Body of pancreas (tissue), 4 donors: ENCODE data around the gene S100A13. TPM values are rescaled to one million over a fixed set of nuclear protein-coding genes. Genes with fewer than 3 reads are reported as not detected.

Experiments
- ATAC-seq: fragments of 150-250 bp; one replicate; pipeline ENCODE4 v1.9.1; 2016
- DNase-seq, 4 donors: peaks; one replicate each; pipeline ENCODE4 v3.0.0-alpha.2; 2019
- H3K27ac ChIP-seq, 4 donors: fragments of 200-600 bp; sonication (generic); 1 replicate in 3 of 4; 2 replicates in 1 of 4; pipeline versions ENCODE4 v1.5.1 to v1.6.1; 2016 to 2019; ENCODE audit warnings: mild to moderate bottlenecking in 1 of 4, mixed read lengths in 1 of 4, moderate library complexity in 1 of 4
- H3K27me3 ChIP-seq, 2 donors: fragments of 200-600 bp; sonication (generic); one replicate each; pipeline ENCODE4 v1.6.0; 2016; ENCODE audit warnings: mild to moderate bottlenecking in 1 of 2
- H3K36me3 ChIP-seq, 2 donors: fragments of 200-600 bp; sonication (generic); replicated peaks in 1 of 2; 2 replicates each; pipeline ENCODE4 v1.5.1; 2016; ENCODE audit warnings: low read depth in 2 of 2; ENCODE audit not compliant: insufficient read depth in 1 of 2
- H3K4me1 ChIP-seq: fragments of 200-600 bp; sonication (generic); one replicate; pipeline ENCODE4 v1.6.0; 2016
- H3K4me3 ChIP-seq, 2 donors: fragments of 200-600 bp; sonication (generic); 1 replicate in 1 of 2; 2 replicates in 1 of 2; pipeline ENCODE4 v1.5.1; 2016 to 2019
- H3K9me3 ChIP-seq, 3 donors: fragments of 200-600 bp; sonication (generic); 1 replicate in 2 of 3; 2 replicates in 1 of 3; pipeline ENCODE4 v1.5.1; 2016
- POLR2A ChIP-seq, 3 donors: fragments of 450-650 bp; IDR thresholded peaks; one replicate each; pipeline ENCODE4 v1.6.1; 2016; ENCODE audit warnings: antibody characterized with exemption in 3 of 3, mild to moderate bottlenecking in 2 of 3
- WGBS, 2 donors: methylation state at CpG; one replicate each; pipeline ENCODE4 v1.1.5; 2017; 5-methylcytosine and 5-hydroxymethylcytosine counted together
- intact Hi-C: fragments of 100-400 bp; cut with DNase I; formaldehyde crosslinking; loops from one replicate; pipeline ENCODE4 v1.15.1; 2023
- total RNA-seq, 2 donors: library from RNA; depleted of rRNA; stranded (reverse); fragments of >200 nt; gene quantifications; one replicate each; pipeline ENCODE4 v1.1.0, GENCODE V29; 2016
- TF ChIP-seq, protein P1 (sequence below), 7 experiments: fragments of 450-650 bp in 4 of 7; fragments of 200-600 bp in 3 of 7; sonication (generic) in 3 of 7; IDR thresholded peaks; one replicate each; pipeline ENCODE4 v1.5.1; 2016 to 2019; ENCODE audit warnings: antibody characterized with exemption in 7 of 7

S100A13 gene
- total RNA-seq, 2 donors from 2014 or later, result 65.3 to 88.7 TPM

DNA sequence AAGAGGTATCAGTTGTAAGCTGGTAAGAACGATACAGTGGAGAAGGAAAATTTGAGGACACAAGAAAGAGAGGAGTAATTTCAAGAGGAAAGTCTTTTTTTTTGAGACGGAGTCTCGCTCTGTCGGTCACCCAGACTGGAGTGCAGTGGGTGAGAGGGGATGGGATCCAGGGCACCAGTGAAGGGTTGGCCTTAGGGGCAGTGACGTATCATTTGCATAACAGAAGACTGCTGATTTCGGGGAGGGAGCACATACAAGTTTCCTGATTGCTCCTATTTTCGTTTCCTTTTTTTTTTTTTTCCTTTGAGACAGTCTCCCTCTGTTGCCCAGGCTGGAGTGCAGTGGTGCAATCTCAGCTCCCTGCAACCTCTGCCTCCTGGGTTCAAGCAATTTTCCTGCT, 4.2 kb downstream of the S100A13 start:
- DNase-seq (no peak), ATAC-seq (no peak)
- WGBS, 2 donors, result 86 to 91% methylated on average over 7 of the region's 7 CpGs
- Histone ChIP-seq H3K4me1 (peaks cover 24% of the 10 kb centered on the region), H3K9me3 (no peaks in the 10 kb centered on the region), H3K27ac (no peak overlapping the region), H3K27me3 (no peaks in the 10 kb centered on the region), H3K36me3 (no peaks in the 10 kb centered on the region), H3K4me3 (no peak overlapping the region)
- intact Hi-C loops, result no loop called here
- TF ChIP-seq POLR2A (IDR thresholded peaks at IDR 0.05), result no peak
- TF ChIP-seq, protein P1, sequence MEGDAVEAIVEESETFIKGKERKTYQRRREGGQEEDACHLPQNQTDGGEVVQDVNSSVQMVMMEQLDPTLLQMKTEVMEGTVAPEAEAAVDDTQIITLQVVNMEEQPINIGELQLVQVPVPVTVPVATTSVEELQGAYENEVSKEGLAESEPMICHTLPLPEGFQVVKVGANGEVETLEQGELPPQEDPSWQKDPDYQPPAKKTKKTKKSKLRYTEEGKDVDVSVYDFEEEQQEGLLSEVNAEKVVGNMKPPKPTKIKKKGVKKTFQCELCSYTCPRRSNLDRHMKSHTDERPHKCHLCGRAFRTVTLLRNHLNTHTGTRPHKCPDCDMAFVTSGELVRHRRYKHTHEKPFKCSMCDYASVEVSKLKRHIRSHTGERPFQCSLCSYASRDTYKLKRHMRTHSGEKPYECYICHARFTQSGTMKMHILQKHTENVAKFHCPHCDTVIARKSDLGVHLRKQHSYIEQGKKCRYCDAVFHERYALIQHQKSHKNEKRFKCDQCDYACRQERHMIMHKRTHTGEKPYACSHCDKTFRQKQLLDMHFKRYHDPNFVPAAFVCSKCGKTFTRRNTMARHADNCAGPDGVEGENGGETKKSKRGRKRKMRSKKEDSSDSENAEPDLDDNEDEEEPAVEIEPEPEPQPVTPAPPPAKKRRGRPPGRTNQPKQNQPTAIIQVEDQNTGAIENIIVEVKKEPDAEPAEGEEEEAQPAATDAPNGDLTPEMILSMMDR (IDR thresholded peaks at IDR 0.05), result no peak

DNA sequence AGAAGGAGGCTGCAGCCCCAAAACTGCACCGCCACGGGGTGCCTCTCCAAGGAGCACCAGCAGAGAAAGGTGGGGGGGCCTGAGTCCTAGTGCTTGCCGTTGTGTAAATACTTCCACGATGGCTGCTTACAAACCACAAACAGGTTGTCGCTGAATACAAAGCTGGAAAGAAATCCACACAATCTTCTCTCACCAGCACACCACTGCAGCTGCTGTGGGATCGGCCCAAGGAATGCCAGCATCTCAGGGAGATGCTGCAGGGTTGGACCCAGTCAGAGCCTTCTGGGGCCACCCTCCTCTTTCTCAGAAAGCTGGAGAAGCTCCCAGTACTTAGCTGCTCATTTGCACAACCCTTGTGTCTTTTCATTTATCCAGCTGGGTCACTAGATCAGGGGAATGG, 8.1 kb downstream of the S100A13 start:
- intact Hi-C loops, result no loop called here
- TF ChIP-seq POLR2A (IDR thresholded peaks at IDR 0.05), result no peak
- TF ChIP-seq, protein P1 (IDR thresholded peaks at IDR 0.05), result no peak
- H3K27ac ChIP-seq, result no peak overlapping the region

DNA sequence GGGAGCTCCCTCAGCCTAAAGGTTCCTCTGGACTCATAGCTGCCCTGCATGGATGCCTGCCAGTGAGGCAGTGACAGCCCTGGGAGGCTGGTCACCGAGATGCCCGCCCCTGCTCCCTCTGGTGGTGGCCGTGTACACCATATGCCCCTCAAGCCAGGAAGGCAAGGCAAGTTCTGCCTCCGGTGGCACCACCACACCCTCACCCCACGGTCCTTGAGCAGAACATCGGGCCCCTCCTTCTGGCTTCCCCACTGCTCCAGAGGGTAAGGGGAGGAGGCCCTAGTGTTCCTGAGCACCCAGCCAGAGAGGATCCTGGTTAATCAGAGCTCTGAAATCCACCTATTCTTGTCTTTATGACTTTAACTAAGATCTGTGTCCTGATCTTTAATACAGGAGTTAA, 9.6 kb downstream of the S100A13 start:
- Histone ChIP-seq H3K27me3 (no peaks in the 10 kb centered on the region), H3K4me1 (peaks cover 25% of the 10 kb centered on the region), H3K27ac (peak overlapping the region in 2 of 4 donors; percentile 64 to 70), H3K9me3 (no peaks in the 10 kb centered on the region), H3K4me3 (no peak overlapping the region), H3K36me3 (no peaks in the 10 kb centered on the region)
- TF ChIP-seq, protein P1 (IDR thresholded peaks at IDR 0.05), result peak in 4 of 7 experiments; percentile 31 to 77 (median 52)
- TF ChIP-seq POLR2A (IDR thresholded peaks at IDR 0.05), result no peak
- 63 to 93% methylated on average over 3 to 6 of the region's 6 CpGs for WGBS, 2 donors
- intact Hi-C loops, result no loop called here
- peak; percentile 47 for ATAC-seq
- DNase-seq, result peak in 3 of 4 donors; percentile 62 to 87 (median 79)

More for the DNA sequence above, 8.1 kb downstream of the S100A13 start:
- Histone ChIP-seq H3K9me3 (no peaks in the 10 kb centered on the region), H3K4me3 (no peak overlapping the region), H3K4me1 (peaks cover 19% of the 10 kb centered on the region), H3K27me3 (no peaks in the 10 kb centered on the region), H3K36me3 (no peaks in the 10 kb centered on the region)
- WGBS, 2 donors, result 87 to 100% methylated on average over 2 to 6 of the region's 6 CpGs
- DNase-seq (no peak), ATAC-seq (no peak)

DNA sequence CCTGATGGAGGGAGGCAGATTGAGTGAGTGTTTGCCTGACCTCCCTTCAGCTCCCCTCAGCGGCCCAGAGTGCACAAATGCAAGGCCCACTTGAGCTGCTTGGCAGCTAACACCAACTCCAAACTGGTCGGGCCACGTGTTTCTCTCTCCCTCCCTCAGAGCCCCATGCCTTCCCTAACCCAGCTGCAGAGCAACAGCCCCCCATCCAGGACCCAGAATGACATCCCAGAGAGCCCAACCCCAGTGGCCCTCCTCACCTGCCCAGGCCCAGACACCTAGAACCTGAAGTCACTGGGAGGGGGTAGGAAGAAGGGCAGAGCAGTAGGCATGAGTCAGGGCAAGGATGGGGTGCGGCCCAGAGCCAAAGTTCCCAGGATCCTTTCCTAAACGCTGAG, 10.4 kb downstream of the S100A13 start:
- Histone ChIP-seq H3K27ac (peak overlapping the region in 3 of 4 donors; percentile 64 to 70 (median 70)), H3K27me3 (no peaks in the 10 kb centered on the region), H3K4me3 (no peak overlapping the region), H3K36me3 (no peaks in the 10 kb centered on the region), H3K4me1 (peaks cover 30% of the 10 kb centered on the region), H3K9me3 (no peaks in the 10 kb centered on the region)
- WGBS, 2 donors, result 61 to 69% methylated on average over 5 of the region's 5 CpGs
- intact Hi-C loops, result no loop called here
- DNase-seq (no peak), ATAC-seq (no peak)
- TF ChIP-seq, protein P1 (IDR thresholded peaks at IDR 0.05), result no peak
- no peak for TF ChIP-seq POLR2A (IDR thresholded peaks at IDR 0.05)
